Adrenal gland (tissue), 12 donors: ENCODE data around the gene MIR17HG. TPM values are rescaled to one million over a fixed set of nuclear protein-coding genes. Genes with fewer than 3 reads are reported as not detected.

ENCODE experiments used
- DNase-seq, 7 donors: peaks; one replicate each; pipeline ENCODE4 v3.0.0-alpha.2; 2019 to 2020
- H3K27ac ChIP-seq, 5 donors: fragments of 200-600 bp; sonication (generic) in 4 of 5; 1 replicate in 3 of 5; 2 replicates in 2 of 5; pipeline versions ENCODE4 v1.5.1 to v1.8.0; 2016 to 2020; ENCODE audit warnings: mild to moderate bottlenecking in 1 of 5
- H3K27me3 ChIP-seq: fragments of 200-600 bp; 2 replicates; pipeline ENCODE4 v1.8.0; 2021
- H3K36me3 ChIP-seq, 2 donors: fragments of 200-600 bp; replicated peaks in 1 of 2; 1 replicate in 1 of 2; 2 replicates in 1 of 2; pipeline versions ENCODE4 v1.5.1 to v1.8.0; 2018 to 2022
- H3K4me1 ChIP-seq, 2 donors: fragments of 200-600 bp; replicated peaks in 1 of 2; 1 replicate in 1 of 2; 2 replicates in 1 of 2; pipeline versions ENCODE4 v1.5.1 to v1.8.0; 2018 to 2021
- H3K4me3 ChIP-seq, 4 donors: fragments of 200-600 bp; sonication (generic) in 3 of 4; one replicate each; pipeline ENCODE4 v1.5.1; 2016 to 2018
- H3K9me3 ChIP-seq, 3 donors: fragments of 200-600 bp; sonication (generic) in 1 of 3; replicated peaks in 1 of 3; 1 replicate in 2 of 3; 2 replicates in 1 of 3; pipeline versions ENCODE4 v1.5.1 to v1.8.0; 2016 to 2021
- POLR2A ChIP-seq, 2 donors: fragments of 450-650 bp; IDR thresholded peaks; one replicate each; pipeline ENCODE4 v1.6.1; 2017; ENCODE audit warnings: antibody characterized with exemption in 2 of 2, mild to moderate bottlenecking in 2 of 2, moderate library complexity in 1 of 2
- WGBS, 4 donors: extraction: QIAGEN DNeasy Blood & Tissue Kit in 2 of 4; methylation state at CpG; one replicate each; pipeline versions ENCODE4 v1.1.5 to v1.1.7; 2013 to 2017; 5-methylcytosine and 5-hydroxymethylcytosine counted together
- intact Hi-C, 2 donors: fragments of 100-400 bp; cut with DNase I; formaldehyde crosslinking; loops; one replicate each; pipeline versions ENCODE4 v1.14.1 to v1.15.0; 2022 to 2023
- polyA plus RNA-seq, 3 donors: library from polyadenylated mRNA; stranded (reverse); fragments of 200-250 nt in 2 of 3; fragments of 350-450 nt in 1 of 3; fragmentation: Illumina TruSeq in 1 of 3; extraction: RNeasy Lipid Tissue Mini Kit (QIAGEN cat#74804) in 1 of 3; gene quantifications; one replicate each; pipeline ENCODE4 v1.2.3, GENCODE V29; 2013 to 2014
- total RNA-seq, 9 donors: library from RNA; depleted of rRNA in 4 of 9; stranded (reverse); fragments of >200 nt in 4 of 9; fragments of 120-200 nt in 1 of 9; fragmentation: NEBNext Ultra II Directional in 1 of 9; extraction: Animal tissue kit (Norgen Biotek cat#: 25700) in 1 of 9; gene quantifications; one replicate each; pipeline versions ENCODE4 v1.1.0 to v1.2.4, GENCODE V29; 2013 to 2023
- TF ChIP-seq, protein P1 (sequence below), 6 experiments: fragments of 450-650 bp in 4 of 6; fragments of 200-600 bp in 2 of 6; sonication (generic) in 1 of 6; IDR thresholded peaks; 1 replicate in 5 of 6; 2 replicates in 1 of 6; pipeline versions ENCODE4 v1.5.1 to v1.8.0; 2016 to 2021; ENCODE audit warnings: antibody characterized with exemption in 6 of 6, mild to moderate bottlenecking in 2 of 6, moderate library complexity in 1 of 6
- donor health status: healthy with polysubstance abuse.
- donor health status: Bipolar disorder and iron deficiency.
- donor health status: DM: yes; HTN: yes; CAD: no.
- donor health status: DM: no; HTN: no; CAD: no.
- donor health status: DM: no; HTN: no; CAD: no.
- donor health status: DM: yes; HTN: yes; CAD: no.

The MIR17HG gene
- total and polyA plus RNA-seq, 12 donors, result 0.41 to 5.4 (median 1.9) TPM

DNA sequence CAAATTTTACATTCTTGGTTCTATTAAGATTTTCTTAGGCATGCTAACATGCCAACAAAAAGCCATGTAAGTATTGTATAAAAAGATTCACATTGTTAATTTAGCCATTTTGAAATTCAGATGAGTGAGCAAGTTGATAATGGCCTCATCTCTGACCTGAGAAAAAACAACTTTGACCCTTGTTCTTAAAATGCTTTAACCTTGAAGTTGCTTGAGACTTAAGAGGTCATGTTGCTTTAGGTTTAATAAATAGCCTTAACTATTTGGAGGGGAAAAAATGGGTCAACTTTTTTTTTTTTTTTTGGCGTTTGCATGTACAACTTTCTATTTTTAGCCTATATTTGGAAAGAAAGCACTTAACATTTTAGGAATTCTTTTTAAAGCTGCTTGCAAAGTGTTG, 6.0 kb downstream of the MIR17HG start:
- H3K36me3 ChIP-seq, result peaks cover 0 to 13% of the 10 kb centered on the region in 2 donors
- TF ChIP-seq, protein P1, sequence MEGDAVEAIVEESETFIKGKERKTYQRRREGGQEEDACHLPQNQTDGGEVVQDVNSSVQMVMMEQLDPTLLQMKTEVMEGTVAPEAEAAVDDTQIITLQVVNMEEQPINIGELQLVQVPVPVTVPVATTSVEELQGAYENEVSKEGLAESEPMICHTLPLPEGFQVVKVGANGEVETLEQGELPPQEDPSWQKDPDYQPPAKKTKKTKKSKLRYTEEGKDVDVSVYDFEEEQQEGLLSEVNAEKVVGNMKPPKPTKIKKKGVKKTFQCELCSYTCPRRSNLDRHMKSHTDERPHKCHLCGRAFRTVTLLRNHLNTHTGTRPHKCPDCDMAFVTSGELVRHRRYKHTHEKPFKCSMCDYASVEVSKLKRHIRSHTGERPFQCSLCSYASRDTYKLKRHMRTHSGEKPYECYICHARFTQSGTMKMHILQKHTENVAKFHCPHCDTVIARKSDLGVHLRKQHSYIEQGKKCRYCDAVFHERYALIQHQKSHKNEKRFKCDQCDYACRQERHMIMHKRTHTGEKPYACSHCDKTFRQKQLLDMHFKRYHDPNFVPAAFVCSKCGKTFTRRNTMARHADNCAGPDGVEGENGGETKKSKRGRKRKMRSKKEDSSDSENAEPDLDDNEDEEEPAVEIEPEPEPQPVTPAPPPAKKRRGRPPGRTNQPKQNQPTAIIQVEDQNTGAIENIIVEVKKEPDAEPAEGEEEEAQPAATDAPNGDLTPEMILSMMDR (IDR thresholded peaks at IDR 0.05), result no peak
- no peak for TF ChIP-seq POLR2A (IDR thresholded peaks at IDR 0.05)
- no peaks in the 10 kb centered on the region for H3K27me3 ChIP-seq
- H3K4me1 ChIP-seq, result peaks cover 0 to 25% of the 10 kb centered on the region in 2 donors
- no peak for DNase-seq
- H3K4me3 ChIP-seq, result no peak overlapping the region
- intact Hi-C loops, result no loop called here
- 29 to 38% (median 36%) methylated on average over 1 of the region's 1 CpG for WGBS, 4 donors
- no peak overlapping the region for H3K27ac ChIP-seq
- no peaks in the 10 kb centered on the region for H3K9me3 ChIP-seq

DNA sequence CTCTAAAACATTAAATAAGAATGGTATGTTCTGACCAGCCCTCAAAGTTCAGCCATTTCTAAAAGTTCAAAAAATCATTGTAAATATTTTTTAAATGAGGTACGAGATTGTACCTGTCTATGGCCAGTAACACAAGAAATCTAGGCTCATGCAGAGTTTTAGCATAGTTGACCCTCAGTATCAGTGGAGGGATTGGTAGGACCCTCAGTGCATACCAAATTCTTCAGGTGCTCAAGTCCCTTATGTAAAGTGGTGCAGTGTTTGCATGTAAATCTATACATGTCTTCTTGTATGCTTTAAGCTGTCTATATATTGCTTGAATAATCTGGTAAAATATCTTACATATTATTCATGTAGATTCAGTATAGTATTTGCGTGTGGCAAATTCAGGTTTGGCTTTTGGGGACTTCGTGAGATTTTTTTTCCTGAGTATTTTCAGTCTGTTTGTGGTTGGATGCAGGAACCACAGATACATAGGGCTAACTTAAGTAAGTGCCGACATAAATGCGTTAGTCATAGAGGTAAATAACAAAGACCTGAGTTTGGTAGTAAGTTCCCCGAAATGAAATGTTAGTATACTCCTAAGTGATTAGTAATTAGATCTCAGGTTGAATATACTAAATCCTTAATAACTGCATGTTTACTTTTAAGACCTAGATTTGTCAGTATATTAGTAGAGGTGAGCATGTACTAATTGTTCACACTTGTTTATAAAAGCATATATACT, 7.8 kb downstream of the MIR17HG start:
- 95 to 96% (median 95%) methylated on average over 6 of the region's 6 CpGs for WGBS, 4 donors
- DNase-seq, result no peak
- peaks cover 0 to 13% of the 10 kb centered on the region in 2 donors for H3K4me1 ChIP-seq
- H3K4me3 ChIP-seq, result no peak overlapping the region
- TF ChIP-seq, protein P1 (IDR thresholded peaks at IDR 0.05), result no peak
- no peak for TF ChIP-seq POLR2A (IDR thresholded peaks at IDR 0.05)
- H3K27ac ChIP-seq, result no peak overlapping the region
- H3K9me3 ChIP-seq, result no peaks in the 10 kb centered on the region
- H3K27me3 ChIP-seq, result no peaks in the 10 kb centered on the region
- peaks cover 0 to 13% of the 10 kb centered on the region in 2 donors for H3K36me3 ChIP-seq
- intact Hi-C loops, result no loop called here

DNA sequence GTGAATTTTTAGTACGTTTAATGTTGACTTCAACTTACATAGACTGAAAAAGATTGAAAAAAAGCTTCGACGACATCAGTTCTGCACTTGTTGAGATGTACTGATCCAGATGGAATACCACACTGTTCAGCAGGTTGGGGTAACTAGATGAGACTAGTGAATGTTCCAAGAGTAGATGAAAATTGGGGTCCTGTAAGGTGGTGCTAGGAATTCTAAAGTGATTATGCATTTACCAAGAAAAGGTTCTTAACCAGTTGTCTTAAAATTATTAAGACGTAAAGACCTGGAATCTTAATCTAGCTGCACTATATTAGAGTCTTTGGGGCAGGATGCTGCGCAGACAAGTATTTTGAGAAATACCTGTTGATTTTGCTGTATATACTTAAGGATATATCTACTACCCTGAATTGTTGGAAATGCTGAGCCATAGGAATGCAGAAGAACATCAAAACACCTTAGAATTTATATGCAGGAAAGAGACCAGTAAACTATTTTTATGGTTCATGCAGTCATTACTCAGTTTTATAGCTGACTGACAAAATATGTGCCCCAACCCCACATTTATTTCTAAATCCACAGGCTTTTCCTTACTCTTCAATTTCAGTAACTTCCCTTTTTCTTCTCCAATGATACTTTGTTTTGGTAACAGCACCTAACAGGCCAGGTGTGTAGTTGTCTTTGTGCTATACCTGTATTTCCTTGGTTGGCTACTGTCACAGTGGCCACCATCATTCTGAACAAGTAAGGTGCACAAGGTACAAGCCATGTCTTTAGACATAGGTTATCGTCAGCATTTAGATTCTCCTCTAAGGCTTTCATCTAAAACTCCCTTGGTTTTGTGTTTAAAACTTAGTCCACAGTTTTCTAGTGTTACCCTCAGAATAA, 8.6 kb downstream of the MIR17HG start:
- intact Hi-C loops, result no loop called here
- TF ChIP-seq, protein P1 (IDR thresholded peaks at IDR 0.05), result no peak
- TF ChIP-seq POLR2A (IDR thresholded peaks at IDR 0.05), result no peak
- Histone ChIP-seq H3K27me3 (no peaks in the 10 kb centered on the region), H3K36me3 (peaks cover 0 to 13% of the 10 kb centered on the region in 2 donors), H3K4me3 (no peak overlapping the region), H3K27ac (no peak overlapping the region), H3K4me1 (peaks cover 0 to 7% of the 10 kb centered on the region in 2 donors), H3K9me3 (no peaks in the 10 kb centered on the region)
- no peak for DNase-seq
- 95 to 98% (median 97%) methylated on average over 6 of the region's 6 CpGs for WGBS, 4 donors

DNA sequence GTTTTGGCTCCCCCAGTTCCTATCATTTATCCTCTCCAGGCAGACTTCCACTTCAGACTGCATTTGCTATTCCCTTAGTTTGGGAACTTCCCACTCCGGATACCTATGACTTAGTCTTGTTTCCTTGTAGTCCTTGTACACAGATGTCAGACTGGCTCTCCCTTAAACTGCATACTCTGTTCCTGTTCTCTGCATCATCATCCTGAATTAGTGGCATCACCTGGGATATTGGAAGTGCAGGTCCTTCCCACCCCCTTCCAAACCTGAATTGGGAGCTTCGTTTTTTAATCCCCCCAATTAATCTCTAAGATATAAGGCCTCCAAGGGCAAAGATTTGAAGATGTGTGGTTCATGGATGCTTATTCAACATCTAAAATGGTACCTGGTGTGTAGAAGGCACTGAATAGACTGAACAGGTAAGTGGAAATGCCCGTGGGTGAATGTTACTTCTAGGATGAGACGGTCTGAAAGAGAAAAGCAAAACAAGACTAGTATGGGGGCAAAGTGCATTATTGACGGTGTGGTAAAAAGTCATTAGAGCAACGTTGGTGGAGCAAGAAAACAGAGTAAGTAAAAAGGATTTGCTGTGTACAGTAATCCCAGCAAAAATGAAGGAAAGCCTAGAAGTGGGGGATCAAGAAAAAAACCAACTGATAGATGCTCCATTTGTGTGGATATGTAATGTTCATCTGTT, 9.6 kb downstream of the MIR17HG start:
- no peak for DNase-seq
- Histone ChIP-seq H3K27ac (no peak overlapping the region), H3K4me3 (no peak overlapping the region), H3K36me3 (peaks cover 0 to 13% of the 10 kb centered on the region in 2 donors), H3K9me3 (no peaks in the 10 kb centered on the region), H3K4me1 (peaks cover 0 to 7% of the 10 kb centered on the region in 2 donors), H3K27me3 (no peaks in the 10 kb centered on the region)
- intact Hi-C loops, result no loop called here
- TF ChIP-seq, protein P1 (IDR thresholded peaks at IDR 0.05), result no peak
- TF ChIP-seq POLR2A (IDR thresholded peaks at IDR 0.05), result no peak
- 85 to 92% (median 88%) methylated on average over 6 of the region's 6 CpGs for WGBS, 4 donors
